Ecto neural progenitor cell (in vitro differentiated cells): Measurements from ENCODE around the gene AQP11.
"Not testable (repeated sequence)": the region's sequence is repeated elsewhere in the genome, so short reads cannot be mapped to it uniquely, and the experiment has no call there.

Source experiments
- DNase-seq: peaks from one replicate; pipeline ENCODE4 v3.0.0-alpha.2; 2018; ENCODE audit warnings: low spot score

Gene AQP11

GRCh38 chr11:77593883-77594282 lies 4.1 kb downstream of the AQP11 start:
- no peak for DNase-seq

GRCh38 chr11:77596626-77597025 lies 6.9 kb downstream of the AQP11 start:
- DNase-seq, result no peak

- no peak for DNase-seq
These were observed 8.4 kb downstream of the AQP11 start for GRCh38 chr11:77598195-77598594.

DNA sequence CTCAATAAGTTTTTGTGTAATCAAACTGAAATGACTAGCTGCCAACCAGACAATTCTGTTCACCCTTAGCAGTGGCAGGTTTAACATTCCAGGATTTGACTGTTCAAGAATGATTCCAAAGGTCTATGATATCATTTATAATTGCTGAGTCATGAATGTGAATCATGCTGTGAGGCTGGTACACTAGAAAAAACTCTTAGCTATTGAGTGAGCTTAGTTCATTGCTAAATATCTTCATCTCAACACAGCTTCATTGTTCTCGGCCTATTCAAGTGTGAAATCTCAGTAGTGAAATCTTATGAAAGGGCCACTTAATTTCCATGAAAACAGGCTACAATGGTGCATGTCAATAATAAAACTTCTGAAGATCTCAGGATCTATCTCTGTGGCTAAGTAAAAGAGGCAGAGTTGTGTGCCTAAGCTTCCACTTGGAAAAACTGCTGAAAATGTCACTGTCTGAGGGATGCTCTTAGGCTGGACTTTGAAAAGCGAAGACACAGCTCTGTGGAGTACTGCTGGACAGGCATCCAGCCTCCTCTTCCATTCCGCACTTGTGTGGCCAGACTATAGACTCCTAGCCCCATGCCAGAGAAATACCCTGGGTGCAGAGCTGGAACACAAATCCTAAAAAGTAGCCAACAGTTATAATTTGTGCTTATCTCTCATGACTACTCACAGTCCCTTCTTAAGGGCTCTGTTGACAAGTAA lies 12.8 kb downstream of the AQP11 start:
- DNase-seq, result no peak

- no peak for DNase-seq
These were observed 14.5 kb downstream of the AQP11 start for GRCh38 chr11:77604281-77604680.

DNA sequence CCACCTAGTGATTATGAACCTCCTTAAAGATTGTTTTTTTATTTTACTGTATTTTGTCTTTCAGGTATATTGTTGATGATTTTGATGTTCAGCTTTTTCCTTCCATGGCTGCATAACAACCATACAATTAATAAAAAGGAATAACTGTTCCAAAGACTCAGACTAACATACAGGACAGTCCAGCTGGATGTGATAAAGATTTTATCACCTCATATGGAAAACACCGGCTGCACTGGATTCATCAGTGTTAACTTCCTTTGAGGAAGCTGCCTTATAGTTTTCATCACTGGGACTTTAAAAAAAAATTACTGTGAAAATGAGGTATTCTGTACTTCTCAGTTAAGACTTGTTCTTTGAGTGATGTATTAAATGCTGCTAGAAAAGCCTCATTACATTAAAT lies 19.5 kb downstream of the AQP11 start:
- DNase-seq, result no peak

DNA sequence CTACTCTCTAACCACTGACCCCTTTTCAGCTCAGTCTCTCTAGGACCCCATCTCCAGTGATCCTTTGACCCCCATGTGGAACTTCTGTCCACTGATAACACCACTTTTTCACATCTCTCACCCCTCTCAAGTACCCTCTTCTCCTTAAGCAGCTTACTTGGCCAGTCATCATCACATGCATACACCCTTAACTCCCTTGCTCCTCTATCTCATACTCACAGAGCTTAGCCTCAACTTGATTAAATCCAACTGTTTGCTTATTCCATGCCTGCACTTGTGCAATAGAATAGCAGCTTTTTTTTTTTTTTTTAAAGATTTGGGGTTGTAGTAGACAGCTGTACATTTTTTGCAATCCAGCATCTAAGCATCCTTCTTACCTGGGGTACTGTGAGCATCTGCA lies 22.2 kb downstream of the AQP11 start:
- DNase-seq, result no peak

GRCh38 chr11:77617892-77618291 lies 28.1 kb downstream of the AQP11 start:
- no peak for DNase-seq

DNA sequence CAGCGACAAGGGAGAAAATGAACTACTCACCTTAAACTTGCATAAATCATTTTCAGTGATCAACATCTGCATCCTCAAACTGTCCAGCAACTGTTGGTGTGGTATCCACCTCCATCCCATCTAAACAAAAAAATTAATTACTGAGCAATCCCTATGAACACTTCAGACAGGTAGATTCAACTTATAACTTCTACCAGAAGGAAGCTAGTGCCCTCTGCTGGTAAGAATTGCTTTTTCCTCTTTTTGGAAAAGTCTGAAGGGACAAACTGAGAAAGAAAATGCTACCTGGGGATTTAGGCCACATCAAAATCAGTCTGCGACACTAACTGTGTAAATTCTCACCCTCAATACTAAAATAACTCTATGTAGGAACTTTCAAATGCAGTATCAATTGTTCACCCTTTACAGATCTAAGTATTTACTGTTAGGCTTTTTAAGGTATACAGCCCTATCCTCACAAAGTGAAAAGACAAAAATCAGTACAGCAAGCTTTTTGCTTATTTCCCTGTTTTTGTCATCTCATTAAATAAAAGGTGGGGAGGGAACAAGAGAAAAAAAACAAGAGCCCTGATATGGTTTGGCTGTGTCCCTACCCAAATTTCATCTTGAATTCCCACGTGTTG lies 29.9 kb downstream of the AQP11 start:
- DNase-seq, result no peak

- DNase-seq, result no peak
These were observed 40.5 kb downstream of the AQP11 start for GRCh38 chr11:77630157-77630710.

DNA sequence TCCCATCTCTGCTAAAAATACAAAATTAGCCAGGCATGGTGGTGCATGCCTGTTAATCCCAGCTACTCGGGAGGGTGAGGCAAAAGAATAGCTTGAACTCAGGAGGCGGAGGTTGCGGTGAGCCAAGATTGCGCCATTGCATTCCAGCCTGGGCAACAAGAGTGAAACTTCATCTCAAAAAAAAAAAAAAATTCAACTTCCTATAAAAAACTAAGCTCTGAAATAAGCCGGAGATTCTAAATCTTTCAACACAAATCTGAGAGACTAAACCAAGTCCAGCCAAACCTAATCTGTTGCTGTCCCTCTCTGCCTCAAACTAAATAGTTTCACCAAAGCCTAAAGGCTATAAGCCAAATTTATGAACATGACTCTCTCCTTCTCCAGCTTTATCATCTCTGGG lies 44.2 kb downstream of the AQP11 start:
- not testable (repeated sequence) for DNase-seq

- no peak for DNase-seq
These were observed 47.1 kb downstream of the AQP11 start for GRCh38 chr11:77636731-77637344.

DNA sequence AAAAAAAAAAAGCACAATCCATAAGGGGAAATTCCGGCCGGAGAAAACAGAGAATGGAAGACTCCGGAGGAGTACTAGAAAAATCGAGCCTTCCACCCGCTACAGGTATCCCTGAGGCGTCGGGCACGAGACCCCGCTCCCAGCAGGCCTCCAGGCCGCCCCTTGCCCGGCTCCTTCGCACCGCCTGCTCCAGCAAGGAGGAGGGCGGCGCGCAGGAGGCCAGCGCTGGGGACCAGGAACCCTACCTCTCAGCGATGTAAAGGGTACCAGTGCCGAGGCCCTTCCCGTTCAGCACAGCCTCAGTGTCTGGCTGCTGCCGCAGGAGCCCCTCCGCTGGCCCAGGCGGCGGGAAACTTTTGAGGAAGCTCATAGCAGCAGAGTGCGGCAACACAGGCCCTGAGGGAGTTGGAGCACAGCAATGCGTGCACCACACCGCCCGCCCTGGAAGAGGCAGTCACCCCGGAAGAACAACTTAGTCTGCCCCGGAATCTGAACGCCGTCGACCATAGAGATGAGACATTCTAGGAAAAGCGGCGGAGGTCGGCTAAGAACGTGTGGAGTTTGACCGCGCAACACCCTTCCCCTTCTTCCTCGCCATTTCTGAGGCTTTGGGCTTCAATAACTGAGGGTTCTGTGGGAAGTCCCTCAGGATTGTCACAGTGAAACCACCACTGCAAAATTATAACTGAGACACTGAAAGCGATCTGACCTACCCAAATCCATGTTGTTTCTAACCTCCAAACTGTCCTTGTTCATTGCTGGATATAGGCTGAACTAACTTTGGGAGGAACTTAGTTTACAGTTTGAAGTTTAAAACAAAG lies 47.8 kb downstream of the AQP11 start, which contains the start of gene CLNS1A:
TSS of gene CLNS1A (minus strand) at position 450 of the 821 bp plus-strand sequence. CDS start at position 370, 80 bp downstream.
- peak; percentile 87 for DNase-seq

DNA sequence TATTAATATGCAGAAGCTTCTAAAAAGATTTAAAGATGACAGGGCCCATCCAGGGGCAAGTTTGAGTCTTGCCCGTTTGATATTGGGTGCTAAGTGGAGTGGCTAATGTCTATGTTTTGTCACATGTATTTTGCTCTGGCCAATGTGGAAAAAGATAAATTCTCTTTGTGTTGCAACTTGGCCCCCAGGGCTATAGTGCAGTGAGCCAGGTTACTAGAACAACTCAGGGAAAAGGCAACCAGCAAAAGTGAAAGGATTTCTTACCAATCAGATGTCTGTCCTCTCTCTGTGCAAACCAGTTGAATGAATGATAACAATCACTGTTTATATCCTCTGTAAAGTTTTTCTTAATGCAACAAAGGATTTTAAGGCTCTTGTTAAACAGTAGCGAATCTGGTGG lies 52.5 kb downstream of the AQP11 start:
- DNase-seq, result no peak

DNA sequence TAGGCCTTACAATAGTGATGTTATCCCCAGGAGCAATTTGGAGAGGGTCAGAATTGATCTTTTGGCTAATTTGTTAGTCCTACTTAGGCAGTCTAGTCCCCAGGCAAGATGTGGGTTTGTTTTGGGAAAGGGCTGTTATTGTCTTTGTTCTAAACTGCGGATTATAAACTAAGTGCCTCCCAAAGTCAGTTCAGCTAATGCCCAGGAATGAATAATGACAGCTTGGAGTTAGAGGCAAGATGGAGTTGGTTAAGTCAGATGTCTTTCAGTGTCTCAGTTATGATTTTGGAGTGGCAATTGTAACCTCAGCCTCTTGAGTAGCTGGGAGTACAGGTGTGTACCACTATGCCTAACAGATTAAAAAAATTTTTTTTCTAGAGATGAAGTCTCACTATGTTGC lies 55.1 kb downstream of the AQP11 start:
- no peak for DNase-seq

DNA sequence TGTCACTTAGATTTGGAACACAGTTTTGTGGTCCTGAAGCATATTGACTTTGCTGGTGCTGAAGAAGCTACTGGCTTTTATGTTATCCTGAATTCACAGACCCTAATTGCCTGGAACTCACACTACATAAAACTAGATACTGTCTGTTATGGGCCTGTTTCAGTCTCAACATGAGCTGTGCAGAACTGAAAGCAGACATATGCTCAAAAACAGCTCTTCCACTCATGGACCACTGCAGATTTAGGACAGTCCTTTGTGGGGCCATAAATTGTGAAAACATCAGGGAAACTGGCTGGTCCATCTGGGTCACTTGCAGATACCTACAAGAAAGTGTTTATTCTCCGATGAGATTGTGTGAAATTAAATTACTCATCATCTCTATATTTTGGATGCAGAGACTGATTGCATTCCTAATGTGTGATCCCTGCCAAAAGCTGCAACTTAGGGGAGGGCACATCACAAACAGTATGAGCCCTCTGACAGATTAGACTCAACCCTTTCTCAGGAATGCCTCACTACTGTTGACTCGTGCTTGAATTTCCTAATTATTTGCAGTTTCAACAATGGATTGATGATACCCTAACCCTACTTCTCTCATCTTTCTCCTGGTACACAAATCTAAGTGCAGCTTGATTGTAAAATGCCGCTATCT lies 58.0 kb downstream of the AQP11 start:
- DNase-seq, result no peak

- DNase-seq, result no peak
These were observed 60.4 kb downstream of the AQP11 start for GRCh38 chr11:77650123-77650522.

GRCh38 chr11:77654770-77655434 lies 65.1 kb downstream of the AQP11 start:
- no peak for DNase-seq

GRCh38 chr11:77656362-77656761 lies 66.6 kb downstream of the AQP11 start:
- no peak for DNase-seq

DNA sequence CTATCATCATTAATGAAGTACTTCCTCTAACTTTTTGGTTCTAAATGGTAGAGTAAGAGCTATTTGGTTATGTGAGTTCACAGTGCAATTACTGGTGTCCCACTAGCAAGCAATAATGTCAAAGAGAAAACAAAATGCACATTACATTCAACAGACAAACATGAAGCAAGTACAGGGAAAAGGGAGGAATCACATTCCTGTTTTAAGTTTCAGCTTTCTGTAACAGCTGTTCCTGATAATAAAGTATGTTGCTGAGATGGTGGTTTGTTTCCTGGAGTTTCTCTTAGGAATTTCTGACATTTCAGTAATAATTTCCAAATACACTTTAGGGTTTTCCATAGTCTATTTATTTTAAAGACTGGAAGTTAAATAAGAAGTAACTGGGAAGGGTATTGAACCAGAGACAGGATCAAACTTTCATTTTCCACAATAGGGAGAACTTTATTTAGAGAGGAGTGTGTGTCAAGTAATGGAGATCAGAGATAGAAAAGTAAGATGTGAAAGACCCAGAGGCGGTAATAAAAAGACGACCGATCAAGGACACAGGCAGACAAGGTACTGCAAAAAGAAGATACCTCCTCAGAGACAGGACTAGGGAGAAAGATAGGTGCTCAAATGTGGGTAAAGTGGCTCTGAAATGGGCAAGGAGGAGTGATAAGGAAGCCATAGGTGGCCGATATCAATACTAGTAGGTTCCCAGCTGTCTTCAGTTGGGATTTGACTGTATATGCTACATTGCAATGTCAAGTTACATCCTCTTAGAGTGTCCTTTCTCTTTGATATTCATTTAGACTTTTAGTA lies 68.7 kb downstream of the AQP11 start:
- no peak for DNase-seq
